ENCODE results near the gene ZNF821.
"Not testable (repeated sequence)": the region's sequence is repeated elsewhere in the genome, so short reads cannot be mapped to it uniquely, and the experiment has no call there.

Gene ZNF821

GRCh38 chr16:71834291-71834690 is 49.7 kb downstream of the ZNF821 start:
- DNase-seq (ENCODE audit: low read depth, low spot score), result no peak
- no peak overlapping the region for H3K9ac ChIP-seq (ENCODE audit: insufficient read length, low read depth)
- TF ChIP-seq YY1 (IDR thresholded peaks at IDR 0.05; ENCODE audit: insufficient read depth, insufficient read length) (no peak), SUZ12 (IDR thresholded peaks at IDR 0.05; ENCODE audit: extremely low read depth, insufficient read depth, insufficient read length) (no peak), ZNF274 (IDR thresholded peaks at IDR 0.05; ENCODE audit: low read depth, low read length) (no peak)
- no peaks in the 10 kb centered on the region for H3K4me1 ChIP-seq (ENCODE audit: insufficient read depth, insufficient read length)
- no peaks in the 10 kb centered on the region for H3K9me3 ChIP-seq (ENCODE audit: insufficient read depth, low read length)
- no peak overlapping the region for H3K4me3 ChIP-seq (ENCODE audit: insufficient read length, low read depth)
- H3K36me3 ChIP-seq (ENCODE audit: insufficient read depth, insufficient read length, low read length), result no peaks in the 10 kb centered on the region
- no peaks in the 10 kb centered on the region for H3K27me3 ChIP-seq (ENCODE audit: insufficient read depth, insufficient read length)

- not testable (repeated sequence) for H3K4me1 ChIP-seq (ENCODE audit: insufficient read depth, insufficient read length); H3K4me3 ChIP-seq (ENCODE audit: insufficient read length, low read depth)
Observed at GRCh38 chr16:71832112-71832511, 51.9 kb downstream of the ZNF821 start.

GRCh38 chr16:71831698-71832097 is 52.3 kb downstream of the ZNF821 start:
- H3K27me3 ChIP-seq (ENCODE audit: insufficient read depth, insufficient read length); H3K4me3 ChIP-seq (ENCODE audit: insufficient read length, low read depth); H3K9me3 ChIP-seq (ENCODE audit: insufficient read depth, low read length); DNase-seq (ENCODE audit: low read depth, low spot score); H3K4me1 ChIP-seq (ENCODE audit: insufficient read depth, insufficient read length); H3K36me3 ChIP-seq (ENCODE audit: insufficient read depth, insufficient read length, low read length); H3K9ac ChIP-seq (ENCODE audit: insufficient read length, low read depth): not testable (repeated sequence)

More at GRCh38 chr16:71832112-71832511, 51.9 kb downstream of the ZNF821 start:
- not testable (repeated sequence) for H3K9me3 ChIP-seq (ENCODE audit: insufficient read depth, low read length); H3K9ac ChIP-seq (ENCODE audit: insufficient read length, low read depth); DNase-seq (ENCODE audit: low read depth, low spot score); H3K36me3 ChIP-seq (ENCODE audit: insufficient read depth, insufficient read length, low read length); H3K27me3 ChIP-seq (ENCODE audit: insufficient read depth, insufficient read length)

GRCh38 chr16:71830359-71830758 is 53.6 kb downstream of the ZNF821 start:
- Histone ChIP-seq H3K27me3 (ENCODE audit: insufficient read depth, insufficient read length) (no peaks in the 10 kb centered on the region), H3K4me1 (ENCODE audit: insufficient read depth, insufficient read length) (no peaks in the 10 kb centered on the region), H3K9me3 (ENCODE audit: insufficient read depth, low read length) (0 out of 2 replicates have a peak, but pooled peaks cover 6% of the 10 kb centered on the region), H3K36me3 (ENCODE audit: insufficient read depth, insufficient read length, low read length) (no peaks in the 10 kb centered on the region), H3K9ac (ENCODE audit: insufficient read length, low read depth) (no peak overlapping the region), H3K4me3 (ENCODE audit: insufficient read length, low read depth) (no peak overlapping the region)
- TF ChIP-seq SUZ12 (IDR thresholded peaks at IDR 0.05; ENCODE audit: extremely low read depth, insufficient read depth, insufficient read length) (no peak), ZNF274 (IDR thresholded peaks at IDR 0.05; ENCODE audit: low read depth, low read length) (no peak), YY1 (IDR thresholded peaks at IDR 0.05; ENCODE audit: insufficient read depth, insufficient read length) (no peak)
- DNase-seq (ENCODE audit: low read depth, low spot score), result no peak

GRCh38 chr16:71826533-71827017 is 57.4 kb downstream of the ZNF821 start:
- TF ChIP-seq ZNF274 (IDR thresholded peaks at IDR 0.05; ENCODE audit: low read depth, low read length) (no peak), SUZ12 (IDR thresholded peaks at IDR 0.05; ENCODE audit: extremely low read depth, insufficient read depth, insufficient read length) (no peak), YY1 (IDR thresholded peaks at IDR 0.05; ENCODE audit: insufficient read depth, insufficient read length) (no peak)
- DNase-seq (ENCODE audit: low read depth, low spot score), result no peak

GRCh38 chr16:71817155-71817500 is 66.9 kb downstream of the ZNF821 start:
- H3K4me3 ChIP-seq (ENCODE audit: insufficient read length, low read depth); H3K9ac ChIP-seq (ENCODE audit: insufficient read length, low read depth); H3K27me3 ChIP-seq (ENCODE audit: insufficient read depth, insufficient read length); DNase-seq (ENCODE audit: low read depth, low spot score); H3K36me3 ChIP-seq (ENCODE audit: insufficient read depth, insufficient read length, low read length); H3K4me1 ChIP-seq (ENCODE audit: insufficient read depth, insufficient read length); H3K9me3 ChIP-seq (ENCODE audit: insufficient read depth, low read length): not testable (repeated sequence)

More at GRCh38 chr16:71826533-71827017, 57.4 kb downstream of the ZNF821 start:
- H3K36me3 ChIP-seq (ENCODE audit: insufficient read depth, insufficient read length, low read length), result no peaks in the 10 kb centered on the region
- H3K4me3 ChIP-seq (ENCODE audit: insufficient read length, low read depth), result no peak overlapping the region
- H3K9me3 ChIP-seq (ENCODE audit: insufficient read depth, low read length), result 0 out of 2 replicates have a peak, but pooled peaks cover 6% of the 10 kb centered on the region
- no peaks in the 10 kb centered on the region for H3K27me3 ChIP-seq (ENCODE audit: insufficient read depth, insufficient read length)
- no peak overlapping the region for H3K9ac ChIP-seq (ENCODE audit: insufficient read length, low read depth)
- H3K4me1 ChIP-seq (ENCODE audit: insufficient read depth, insufficient read length), result no peaks in the 10 kb centered on the region

- no peak overlapping the region for H3K4me3 ChIP-seq (ENCODE audit: insufficient read length, low read depth)
- H3K9me3 ChIP-seq (ENCODE audit: insufficient read depth, low read length), result no peaks in the 10 kb centered on the region
- H3K27me3 ChIP-seq (ENCODE audit: insufficient read depth, insufficient read length), result no peaks in the 10 kb centered on the region
- H3K4me1 ChIP-seq (ENCODE audit: insufficient read depth, insufficient read length), result no peaks in the 10 kb centered on the region
- H3K9ac ChIP-seq (ENCODE audit: insufficient read length, low read depth), result no peak overlapping the region
- no peak for DNase-seq (ENCODE audit: low read depth, low spot score)
- peaks cover 14% of the 10 kb centered on the region for H3K36me3 ChIP-seq (ENCODE audit: insufficient read depth, insufficient read length, low read length)
- TF ChIP-seq YY1 (IDR thresholded peaks at IDR 0.05; ENCODE audit: insufficient read depth, insufficient read length) (no peak), SUZ12 (IDR thresholded peaks at IDR 0.05; ENCODE audit: extremely low read depth, insufficient read depth, insufficient read length) (no peak), ZNF274 (IDR thresholded peaks at IDR 0.05; ENCODE audit: low read depth, low read length) (no peak)
Observed at GRCh38 chr16:71811261-71811803, 72.7 kb downstream of the ZNF821 start.

- H3K4me3 ChIP-seq (ENCODE audit: insufficient read length, low read depth); H3K9ac ChIP-seq (ENCODE audit: insufficient read length, low read depth); H3K27me3 ChIP-seq (ENCODE audit: insufficient read depth, insufficient read length); H3K9me3 ChIP-seq (ENCODE audit: insufficient read depth, low read length); DNase-seq (ENCODE audit: low read depth, low spot score); H3K4me1 ChIP-seq (ENCODE audit: insufficient read depth, insufficient read length): not testable (repeated sequence)
- peaks cover 25% of the 10 kb centered on the region for H3K36me3 ChIP-seq (ENCODE audit: insufficient read depth, insufficient read length, low read length)
Observed at GRCh38 chr16:71810155-71810530, 73.8 kb downstream of the ZNF821 start.

All from NT2/D1 (cell line).